Esophagus muscularis mucosa (tissue), 4 donors: ENCODE measurements around the gene CRKL.

ENCODE experiments used
- CTCF ChIP-seq, 3 experiments: fragments of 200-600 bp in 2 of 3; fragments of 450-650 bp in 1 of 3; sonication (generic) in 2 of 3; IDR thresholded peaks; one replicate each; pipeline ENCODE4 v1.5.1; 2017 to 2019; ENCODE audit warnings: antibody characterized with exemption in 3 of 3, mild to moderate bottlenecking in 2 of 3, moderate library complexity in 1 of 3
- EP300 ChIP-seq: sonication (generic); formaldehyde crosslinking; IDR thresholded peaks from one replicate; pipeline ENCODE4 v1.6.1; 2017; ENCODE audit warnings: antibody characterized with exemption
- POLR2A ChIP-seq: fragments of 450-650 bp; IDR thresholded peaks from one replicate; pipeline ENCODE4 v1.6.1; 2017; ENCODE audit warnings: antibody characterized with exemption, moderate library complexity, mild to moderate bottlenecking, low read depth
- POLR2AphosphoS5 ChIP-seq, 2 donors: sonication (generic); formaldehyde crosslinking; IDR thresholded peaks; one replicate each; pipeline ENCODE4 v1.6.1; 2017; ENCODE audit warnings: antibody characterized with exemption in 2 of 2

- TF ChIP-seq CTCF (IDR thresholded peaks at IDR 0.05) (no peak), POLR2A (no peak), EP300 (no peak), POLR2AphosphoS5 (IDR thresholded peaks at IDR 0.05) (no peak)
Observed at GRCh38 chr22:20994128-20994901, 77.1 kb downstream of the CRKL start.
